HG03159 (cell line): ENCODE measurements around the gene CTIF.
A peak's percentile ranks its signal among the peaks of the same experiment; 100 is the strongest.
"Not testable (repeated sequence)": the region's sequence is repeated elsewhere in the genome, so short reads cannot be mapped to it uniquely, and the experiment has no call there.

ENCODE experiments used
- ATAC-seq: cut with Tn5 transposase; IDR thresholded peaks from one replicate; pipeline ENCODE4 v1.9.1; 2021; ENCODE audit warnings: mild to moderate bottlenecking, moderate library complexity; ENCODE audit not compliant: unreplicated experiment

The CTIF gene

GRCh38 chr18:48538531-48539405 lies at the start of gene CTIF:
CTIF (plus strand) TSS chr18:48539031; CDS start chr18:48619566, 80,535 bp downstream.
- peak; percentile 72 for ATAC-seq

GRCh38 chr18:48490641-48491293 lies 48.1 kb upstream of the CTIF start:
- no peak for ATAC-seq

GRCh38 chr18:48492880-48493279 lies 46.0 kb upstream of the CTIF start:
- ATAC-seq, result no peak

- no peak for ATAC-seq
Measured at GRCh38 chr18:48493434-48494230, 45.2 kb upstream of the CTIF start.

GRCh38 chr18:48497863-48498262 lies 41.0 kb upstream of the CTIF start:
- ATAC-seq, result no peak

GRCh38 chr18:48500517-48500916 lies 38.3 kb upstream of the CTIF start:
- no peak for ATAC-seq

GRCh38 chr18:48502906-48503305 lies 35.9 kb upstream of the CTIF start:
- ATAC-seq, result no peak

- no peak for ATAC-seq
Measured at GRCh38 chr18:48504819-48505218, 34.0 kb upstream of the CTIF start.

GRCh38 chr18:48506983-48507568 lies 31.8 kb upstream of the CTIF start:
- not testable (repeated sequence) for ATAC-seq

GRCh38 chr18:48512498-48512897 lies 26.3 kb upstream of the CTIF start:
- ATAC-seq, result not testable (repeated sequence)

- ATAC-seq, result no peak
Measured at GRCh38 chr18:48514786-48515185, 24.0 kb upstream of the CTIF start.

- no peak for ATAC-seq
Measured at GRCh38 chr18:48517048-48517447, 21.8 kb upstream of the CTIF start.

GRCh38 chr18:48519431-48520100 lies 19.3 kb upstream of the CTIF start:
- ATAC-seq, result no peak

GRCh38 chr18:48521723-48522122 lies 17.1 kb upstream of the CTIF start:
- no peak for ATAC-seq

- no peak for ATAC-seq
Measured at GRCh38 chr18:48525671-48526070, 13.2 kb upstream of the CTIF start.

- ATAC-seq, result no peak
Measured at GRCh38 chr18:48527461-48527860, 11.4 kb upstream of the CTIF start.

GRCh38 chr18:48528861-48529260 lies 10.0 kb upstream of the CTIF start:
- ATAC-seq, result no peak

- ATAC-seq, result no peak
Measured at GRCh38 chr18:48529796-48530195, 9.0 kb upstream of the CTIF start.

- ATAC-seq, result no peak
Measured at GRCh38 chr18:48530399-48531081, 8.3 kb upstream of the CTIF start.

- no peak for ATAC-seq
Measured at GRCh38 chr18:48531082-48531403, 7.8 kb upstream of the CTIF start.
